GM12878 (cell line): ENCODE results near the gene EGF. TPM values are rescaled to one million over a fixed set of nuclear protein-coding genes. Genes with fewer than 3 reads are reported as not detected.

Source experiments
- ATF7 ChIP-seq: fragments of 450-650 bp; IDR thresholded peaks from 2 replicates; pipeline ENCODE4 v1.6.1; 2016; ENCODE audit warnings: low read depth, mild to moderate bottlenecking
- BACH1 ChIP-seq: fragments of 450-650 bp; IDR thresholded peaks from 2 replicates; pipeline ENCODE4 v1.6.1; 2017; ENCODE audit warnings: mild to moderate bottlenecking, borderline replicate concordance
- BHLHE40 ChIP-seq, 2 experiments: fragments of 450-650 bp in 1 of 2; IDR thresholded peaks; 2 replicates each; pipeline ENCODE4 v1.6.1; 2011 to 2017; ENCODE audit warnings: low read depth in 2 of 2, borderline replicate concordance in 1 of 2, improper control_type of control experiment in 1 of 2, low read length in 1 of 2, mild to moderate bottlenecking in 1 of 2
- CBX5 ChIP-seq: sonication (generic); IDR thresholded peaks from 2 replicates; pipeline ENCODE4 v1.6.1; 2016; ENCODE audit warnings: low read depth, moderate library complexity, mild to moderate bottlenecking, inconsistent platforms
- EED ChIP-seq: sonication (generic); IDR thresholded peaks from 2 replicates; pipeline ENCODE4 v1.6.1; 2016; ENCODE audit warnings: antibody characterized with exemption, low read depth
- ELK1 ChIP-seq: IDR thresholded peaks from 2 replicates; pipeline ENCODE4 v1.6.1; 2012; ENCODE audit warnings: low read depth, low read length, improper control_type of control experiment
- FOXM1 ChIP-seq: IDR thresholded peaks from 2 replicates; pipeline ENCODE4 v1.6.1; 2012; ENCODE audit warnings: low read depth, mild to moderate bottlenecking, inconsistent platforms, low read length, moderate library complexity
- MEF2B ChIP-seq: fragments of 450-650 bp; IDR thresholded peaks from 2 replicates; pipeline ENCODE4 v1.6.1; 2018; ENCODE audit warnings: mild to moderate bottlenecking, moderate library complexity; ENCODE audit not compliant: partially characterized antibody, poor library complexity, severe bottlenecking
- MYC ChIP-seq: IDR thresholded peaks from 2 replicates; pipeline ENCODE4 v1.6.1; 2011; ENCODE audit warnings: mild to moderate bottlenecking, low read length, moderate library complexity, inconsistent platforms; ENCODE audit not compliant: insufficient read depth, insufficient replicate concordance, insufficient read length, severe bottlenecking
- NFIC ChIP-seq: IDR thresholded peaks from 2 replicates; pipeline ENCODE4 v1.6.1; 2012; ENCODE audit warnings: low read depth, mild to moderate bottlenecking, inconsistent platforms, low read length, moderate library complexity
- RFX5 ChIP-seq: IDR thresholded peaks from 2 replicates; pipeline ENCODE4 v1.6.1; 2011; ENCODE audit warnings: low read depth, low read length, improper control_type of control experiment
- SP1 ChIP-seq: IDR thresholded peaks from one replicate; pipeline ENCODE4 v1.6.1; 2011; ENCODE audit warnings: low read depth, low read length
- TAF1 ChIP-seq: IDR thresholded peaks from 2 replicates; pipeline ENCODE4 v1.6.1; 2011; ENCODE audit warnings: mild to moderate bottlenecking, low read depth, low read length, borderline replicate concordance
- polyA plus RNA-seq, 11 experiments: library from polyadenylated mRNA; depleted of rRNA in 4 of 11; unstranded in 6 of 11; stranded (reverse) in 5 of 11; fragments of >200 nt; fragmentation: Nextera tagmentation in 4 of 11; fragmentation: Illumina TruSeq in 1 of 11; extraction: Ambion mirVana in 4 of 11; extraction: Trizol in 1 of 11; gene quantifications; 1 replicate in 1 of 11; 2 replicates in 10 of 11; pipeline versions ENCODE4 v1.2.1 to v1.2.3, GENCODE V29; 2011 to 2016; ENCODE audit warnings: inconsistent platforms in 2 of 11, missing spikeins in 2 of 11, low read depth in 1 of 11
- total RNA-seq, 4 experiments: library from RNA; depleted of rRNA in 3 of 4; stranded (reverse); fragments of >200 nt in 3 of 4; fragmentation: Illumina TruSeq in 1 of 4; extraction: Trizol in 1 of 4; gene quantifications; 2 replicates each; pipeline versions ENCODE4 v1.2.1 to v1.2.3, GENCODE V29; 2013 to 2021
- TF ChIP-seq, protein P1 (sequence below): IDR thresholded peaks from 2 replicates; pipeline ENCODE4 v1.6.1; 2012; ENCODE audit warnings: improper control_type of control experiment, low read depth, low read length; ENCODE audit not compliant: insufficient replicate concordance
- TF ChIP-seq, protein P2 (sequence below): fragments of 450-650 bp; IDR thresholded peaks from 2 replicates; pipeline ENCODE4 v1.6.1; 2017; ENCODE audit warnings: mild to moderate bottlenecking, moderate library complexity
- TF ChIP-seq, protein P3 (sequence below): fragments of 450-650 bp; IDR thresholded peaks from 2 replicates; pipeline ENCODE4 v1.6.1; 2017; ENCODE audit warnings: mild to moderate bottlenecking, low read depth, inconsistent platforms; ENCODE audit not compliant: poor library complexity, severe bottlenecking

The EGF gene
- total and polyA plus RNA-seq, 10 of the 15 experiments (the other 5 are each of a cell fraction or from before 2014, with no cell fraction given) = 0.02 to 0.90 (median 0.19) TPM; not detected in 4

DNA sequence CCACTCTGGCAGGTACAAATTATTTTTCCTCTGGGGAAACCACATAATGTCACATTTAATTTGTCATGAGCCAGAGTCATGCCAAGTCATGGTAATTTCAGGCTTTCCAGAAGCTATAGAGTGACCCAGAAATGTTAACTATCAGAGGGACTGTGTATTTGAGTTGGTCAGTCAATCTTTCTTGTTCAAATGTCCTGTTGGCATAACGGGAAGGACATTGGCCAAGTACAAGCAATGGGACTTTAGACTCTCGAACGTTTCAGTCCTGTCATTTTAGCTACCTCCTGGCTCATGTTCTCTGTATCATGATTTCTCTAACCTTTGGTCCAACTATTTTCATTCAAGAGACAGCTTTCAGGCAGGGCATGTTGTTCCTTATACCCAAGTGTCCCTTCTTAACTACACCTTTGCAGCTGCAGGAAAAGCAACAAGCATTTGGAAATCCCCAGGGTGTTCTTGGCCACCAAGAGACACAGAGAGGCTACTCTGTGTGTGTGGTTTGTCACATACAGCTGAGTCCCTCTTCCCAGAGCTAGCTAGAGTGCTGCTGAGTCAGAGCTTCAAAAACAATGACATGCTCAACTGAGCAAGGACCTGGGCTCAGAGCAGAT lies 142.6 kb downstream of the EGF start (continued):
- TF ChIP-seq BHLHE40 (IDR thresholded peaks at IDR 0.05; ENCODE audit: borderline replicate concordance in 1 of 2, low read depth in 2 of 2, low read length in 1 of 2) = no peak
- TF ChIP-seq ELK1 = no peak
- no peak for TF ChIP-seq MYC
- TF ChIP-seq RFX5 = no peak
- TF ChIP-seq NFIC = peak; percentile 76; the same call in 1 of the 2 replicates
- TF ChIP-seq BACH1 = peak; percentile 90; the same call in 1 of the 2 replicates
- TF ChIP-seq, protein P1, sequence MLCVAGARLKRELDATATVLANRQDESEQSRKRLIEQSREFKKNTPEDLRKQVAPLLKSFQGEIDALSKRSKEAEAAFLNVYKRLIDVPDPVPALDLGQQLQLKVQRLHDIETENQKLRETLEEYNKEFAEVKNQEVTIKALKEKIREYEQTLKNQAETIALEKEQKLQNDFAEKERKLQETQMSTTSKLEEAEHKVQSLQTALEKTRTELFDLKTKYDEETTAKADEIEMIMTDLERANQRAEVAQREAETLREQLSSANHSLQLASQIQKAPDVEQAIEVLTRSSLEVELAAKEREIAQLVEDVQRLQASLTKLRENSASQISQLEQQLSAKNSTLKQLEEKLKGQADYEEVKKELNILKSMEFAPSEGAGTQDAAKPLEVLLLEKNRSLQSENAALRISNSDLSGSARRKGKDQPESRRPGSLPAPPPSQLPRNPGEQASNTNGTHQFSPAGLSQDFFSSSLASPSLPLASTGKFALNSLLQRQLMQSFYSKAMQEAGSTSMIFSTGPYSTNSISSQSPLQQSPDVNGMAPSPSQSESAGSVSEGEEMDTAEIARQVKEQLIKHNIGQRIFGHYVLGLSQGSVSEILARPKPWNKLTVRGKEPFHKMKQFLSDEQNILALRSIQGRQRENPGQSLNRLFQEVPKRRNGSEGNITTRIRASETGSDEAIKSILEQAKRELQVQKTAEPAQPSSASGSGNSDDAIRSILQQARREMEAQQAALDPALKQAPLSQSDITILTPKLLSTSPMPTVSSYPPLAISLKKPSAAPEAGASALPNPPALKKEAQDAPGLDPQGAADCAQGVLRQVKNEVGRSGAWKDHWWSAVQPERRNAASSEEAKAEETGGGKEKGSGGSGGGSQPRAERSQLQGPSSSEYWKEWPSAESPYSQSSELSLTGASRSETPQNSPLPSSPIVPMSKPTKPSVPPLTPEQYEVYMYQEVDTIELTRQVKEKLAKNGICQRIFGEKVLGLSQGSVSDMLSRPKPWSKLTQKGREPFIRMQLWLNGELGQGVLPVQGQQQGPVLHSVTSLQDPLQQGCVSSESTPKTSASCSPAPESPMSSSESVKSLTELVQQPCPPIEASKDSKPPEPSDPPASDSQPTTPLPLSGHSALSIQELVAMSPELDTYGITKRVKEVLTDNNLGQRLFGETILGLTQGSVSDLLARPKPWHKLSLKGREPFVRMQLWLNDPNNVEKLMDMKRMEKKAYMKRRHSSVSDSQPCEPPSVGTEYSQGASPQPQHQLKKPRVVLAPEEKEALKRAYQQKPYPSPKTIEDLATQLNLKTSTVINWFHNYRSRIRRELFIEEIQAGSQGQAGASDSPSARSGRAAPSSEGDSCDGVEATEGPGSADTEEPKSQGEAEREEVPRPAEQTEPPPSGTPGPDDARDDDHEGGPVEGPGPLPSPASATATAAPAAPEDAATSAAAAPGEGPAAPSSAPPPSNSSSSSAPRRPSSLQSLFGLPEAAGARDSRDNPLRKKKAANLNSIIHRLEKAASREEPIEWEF = no peak
- peak; percentile 73 for TF ChIP-seq CBX5
- peak; percentile 94 for TF ChIP-seq MEF2B
- peak; percentile 79 for TF ChIP-seq EED
- 0 out of 2 replicates have a peak, but pooled peaks have one; percentile 21 for TF ChIP-seq TAF1
- TF ChIP-seq, protein P2, sequence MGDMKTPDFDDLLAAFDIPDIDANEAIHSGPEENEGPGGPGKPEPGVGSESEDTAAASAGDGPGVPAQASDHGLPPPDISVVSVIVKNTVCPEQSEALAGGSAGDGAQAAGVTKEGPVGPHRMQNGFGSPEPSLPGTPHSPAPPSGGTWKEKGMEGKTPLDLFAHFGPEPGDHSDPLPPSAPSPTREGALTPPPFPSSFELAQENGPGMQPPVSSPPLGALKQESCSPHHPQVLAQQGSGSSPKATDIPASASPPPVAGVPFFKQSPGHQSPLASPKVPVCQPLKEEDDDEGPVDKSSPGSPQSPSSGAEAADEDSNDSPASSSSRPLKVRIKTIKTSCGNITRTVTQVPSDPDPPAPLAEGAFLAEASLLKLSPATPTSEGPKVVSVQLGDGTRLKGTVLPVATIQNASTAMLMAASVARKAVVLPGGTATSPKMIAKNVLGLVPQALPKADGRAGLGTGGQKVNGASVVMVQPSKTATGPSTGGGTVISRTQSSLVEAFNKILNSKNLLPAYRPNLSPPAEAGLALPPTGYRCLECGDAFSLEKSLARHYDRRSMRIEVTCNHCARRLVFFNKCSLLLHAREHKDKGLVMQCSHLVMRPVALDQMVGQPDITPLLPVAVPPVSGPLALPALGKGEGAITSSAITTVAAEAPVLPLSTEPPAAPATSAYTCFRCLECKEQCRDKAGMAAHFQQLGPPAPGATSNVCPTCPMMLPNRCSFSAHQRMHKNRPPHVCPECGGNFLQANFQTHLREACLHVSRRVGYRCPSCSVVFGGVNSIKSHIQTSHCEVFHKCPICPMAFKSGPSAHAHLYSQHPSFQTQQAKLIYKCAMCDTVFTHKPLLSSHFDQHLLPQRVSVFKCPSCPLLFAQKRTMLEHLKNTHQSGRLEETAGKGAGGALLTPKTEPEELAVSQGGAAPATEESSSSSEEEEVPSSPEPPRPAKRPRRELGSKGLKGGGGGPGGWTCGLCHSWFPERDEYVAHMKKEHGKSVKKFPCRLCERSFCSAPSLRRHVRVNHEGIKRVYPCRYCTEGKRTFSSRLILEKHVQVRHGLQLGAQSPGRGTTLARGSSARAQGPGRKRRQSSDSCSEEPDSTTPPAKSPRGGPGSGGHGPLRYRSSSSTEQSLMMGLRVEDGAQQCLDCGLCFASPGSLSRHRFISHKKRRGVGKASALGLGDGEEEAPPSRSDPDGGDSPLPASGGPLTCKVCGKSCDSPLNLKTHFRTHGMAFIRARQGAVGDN = peak; percentile 36; the same call in 1 of the 2 replicates
- TF ChIP-seq, protein P3, sequence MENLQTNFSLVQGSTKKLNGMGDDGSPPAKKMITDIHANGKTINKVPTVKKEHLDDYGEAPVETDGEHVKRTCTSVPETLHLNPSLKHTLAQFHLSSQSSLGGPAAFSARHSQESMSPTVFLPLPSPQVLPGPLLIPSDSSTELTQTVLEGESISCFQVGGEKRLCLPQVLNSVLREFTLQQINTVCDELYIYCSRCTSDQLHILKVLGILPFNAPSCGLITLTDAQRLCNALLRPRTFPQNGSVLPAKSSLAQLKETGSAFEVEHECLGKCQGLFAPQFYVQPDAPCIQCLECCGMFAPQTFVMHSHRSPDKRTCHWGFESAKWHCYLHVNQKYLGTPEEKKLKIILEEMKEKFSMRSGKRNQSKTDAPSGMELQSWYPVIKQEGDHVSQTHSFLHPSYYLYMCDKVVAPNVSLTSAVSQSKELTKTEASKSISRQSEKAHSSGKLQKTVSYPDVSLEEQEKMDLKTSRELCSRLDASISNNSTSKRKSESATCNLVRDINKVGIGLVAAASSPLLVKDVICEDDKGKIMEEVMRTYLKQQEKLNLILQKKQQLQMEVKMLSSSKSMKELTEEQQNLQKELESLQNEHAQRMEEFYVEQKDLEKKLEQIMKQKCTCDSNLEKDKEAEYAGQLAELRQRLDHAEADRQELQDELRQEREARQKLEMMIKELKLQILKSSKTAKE = no peak
- peak; percentile 78 for TF ChIP-seq FOXM1
- TF ChIP-seq ATF7 = peak; percentile 47; the same call in 1 of the 2 replicates
- no peak for TF ChIP-seq SP1
